SKM-1 treated with dmso at 0.1 percent for 144 hours (cell line): ENCODE results near the gene NRXN3.
A peak's percentile ranks its signal among the peaks of the same experiment; 100 is the strongest.

Experiments used
- DNase-seq: peaks from one replicate; lab custom pipeline; 2025; ENCODE audit not compliant: unreplicated experiment; lab: John Stamatoyannopoulos, UW

Gene NRXN3

DNA sequence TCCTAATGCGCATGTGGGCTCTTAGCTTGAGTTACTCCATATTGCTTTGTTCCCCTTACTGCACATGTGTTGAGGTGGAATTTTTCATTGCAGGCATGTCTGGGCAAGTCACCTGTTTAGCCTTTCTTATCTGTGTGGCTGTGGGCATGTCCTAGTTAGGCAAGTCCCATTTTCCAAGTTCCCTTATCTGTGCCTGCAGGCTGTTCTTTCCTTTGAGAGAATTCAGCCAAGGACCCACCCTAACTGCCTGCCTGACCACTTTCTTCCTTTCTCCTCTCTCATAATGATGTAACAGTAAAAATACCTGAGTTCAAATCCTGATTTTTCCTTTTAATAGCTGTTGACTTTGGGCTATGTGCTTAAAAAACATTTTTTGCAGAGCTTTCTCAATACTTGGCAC is 870.6 kb downstream of the NRXN3 start:
- DNase-seq: no peak

DNA sequence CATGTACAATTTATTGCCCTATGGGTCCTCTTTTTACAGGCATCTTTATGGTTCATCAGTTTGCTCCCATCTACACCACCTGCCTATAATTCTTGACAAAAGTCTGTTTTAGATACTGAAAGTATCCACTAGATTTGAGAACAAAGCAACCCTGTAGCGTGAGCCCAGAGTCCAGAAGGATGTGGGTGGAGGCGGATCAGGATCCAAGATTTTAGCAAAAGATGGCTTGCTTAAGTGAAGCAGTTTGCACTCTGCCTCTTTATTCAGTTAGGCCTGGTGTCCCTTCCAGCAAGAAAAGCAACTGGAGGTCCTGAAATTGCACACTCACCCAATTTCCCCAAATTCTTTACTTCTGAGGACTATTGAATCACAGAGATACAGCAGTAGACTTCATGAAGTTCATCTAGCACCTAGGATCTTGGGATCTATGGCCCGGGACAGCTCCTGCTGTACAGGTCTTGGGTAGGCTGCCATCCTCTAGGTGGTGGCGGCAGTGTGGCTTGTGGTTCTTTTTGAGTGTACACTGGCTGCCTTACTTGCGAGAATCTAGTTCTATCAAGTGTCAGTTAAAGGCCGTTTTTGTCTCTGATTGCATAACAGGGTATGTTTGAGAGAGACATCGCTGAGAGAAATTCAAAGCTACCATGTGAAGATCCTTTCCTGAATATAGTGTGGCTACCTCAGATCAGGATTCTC is 873.2 kb downstream of the NRXN3 start:
- DNase-seq: no peak

DNA sequence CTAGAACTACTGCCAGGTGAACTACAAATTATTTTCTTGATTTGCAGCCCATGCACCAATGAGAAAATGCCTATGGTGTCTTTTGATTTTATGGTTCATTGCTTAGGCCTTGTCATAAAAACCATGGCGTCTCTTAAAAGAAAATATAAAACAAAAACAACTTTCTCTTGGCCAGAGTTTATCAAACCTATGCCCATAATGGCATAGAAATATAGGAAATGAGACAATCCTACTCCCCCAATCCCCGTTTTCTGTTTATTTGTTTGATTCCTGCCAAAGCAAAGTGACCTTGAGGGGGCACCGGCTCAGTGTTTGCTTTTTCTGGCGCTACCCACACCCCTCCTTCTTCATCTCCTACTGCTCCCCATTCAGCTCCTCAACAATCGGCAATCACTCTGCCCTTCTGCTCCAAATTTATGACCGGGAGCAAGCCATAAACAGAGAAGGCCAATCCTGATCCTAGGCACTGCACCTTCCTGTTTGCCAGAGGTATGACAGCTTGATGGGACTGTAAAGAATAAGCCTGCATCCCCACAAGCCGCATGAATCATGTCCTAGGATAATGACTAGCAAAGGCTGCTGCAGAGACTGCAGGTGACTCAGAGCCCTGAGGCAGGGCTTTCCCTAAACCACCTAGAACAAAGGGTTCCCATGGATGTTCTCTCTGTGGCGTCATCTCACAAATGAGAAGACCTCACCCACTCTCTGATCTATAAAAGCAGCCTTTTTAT is 874.9 kb downstream of the NRXN3 start:
- DNase-seq: no peak

DNA sequence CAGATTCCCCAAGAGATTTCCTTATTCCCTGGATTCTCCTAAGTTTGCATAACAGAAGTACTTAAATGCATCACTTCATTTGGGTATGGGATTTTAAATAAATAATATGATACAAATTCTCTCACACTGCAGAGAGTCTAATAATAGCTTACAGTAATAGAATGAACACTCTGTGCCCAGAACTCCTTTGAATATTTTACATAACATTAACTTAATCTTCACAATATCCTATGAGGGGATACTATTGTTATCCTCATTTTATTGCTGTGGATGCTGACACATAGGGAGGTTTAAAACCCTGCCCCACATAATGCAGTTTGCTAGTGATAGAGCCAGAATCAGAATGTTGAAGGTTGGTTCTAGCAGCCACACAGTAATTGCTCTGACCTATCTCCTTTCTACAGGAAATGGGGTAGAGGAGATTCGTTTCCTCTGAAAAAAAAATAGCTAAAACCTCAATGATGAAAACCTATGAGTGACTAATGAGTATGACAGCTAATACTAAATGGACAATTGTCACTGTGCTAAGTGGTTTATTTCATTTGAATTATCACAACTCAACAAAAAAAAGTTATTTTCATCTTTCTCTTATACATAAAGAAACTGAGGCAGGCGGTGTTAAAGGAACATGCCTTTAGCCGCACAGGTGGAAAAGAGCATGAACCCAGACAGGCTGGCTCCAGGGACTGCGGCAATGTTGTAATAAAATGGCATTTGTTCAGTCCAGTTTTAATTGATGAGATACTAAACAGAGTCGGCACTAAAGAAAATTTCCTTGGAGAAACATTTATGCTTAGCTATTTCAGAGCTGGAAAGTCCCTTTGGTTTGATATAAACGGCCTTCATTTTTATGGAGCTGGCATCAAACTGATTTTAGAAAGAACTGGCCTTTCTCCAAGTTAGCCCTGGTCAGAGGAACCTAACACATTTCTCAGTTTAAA is 880.9 kb downstream of the NRXN3 start:
- DNase-seq: no peak

GRCh38 chr14:79051742-79052141 is 881.6 kb downstream of the NRXN3 start:
- no peak for DNase-seq

DNA sequence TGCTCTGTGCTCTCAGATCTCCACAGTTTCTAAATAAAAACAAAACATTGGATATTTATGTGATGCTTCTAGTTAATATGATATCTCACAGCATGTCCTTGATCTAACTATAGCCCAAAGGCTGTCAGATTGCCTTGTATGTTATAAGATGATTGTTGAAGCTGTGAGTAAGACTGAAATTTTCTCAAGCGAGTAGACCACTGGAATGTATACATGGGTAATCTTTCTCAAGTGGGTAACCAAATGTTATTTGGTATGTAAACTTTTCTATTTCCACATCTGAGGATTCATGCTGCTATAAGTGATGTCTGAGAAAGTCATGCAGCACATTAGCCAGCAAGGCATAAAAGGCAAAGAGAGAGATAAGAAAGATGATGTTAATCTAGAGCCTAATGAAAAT is 886.7 kb downstream of the NRXN3 start:
- no peak for DNase-seq

DNA sequence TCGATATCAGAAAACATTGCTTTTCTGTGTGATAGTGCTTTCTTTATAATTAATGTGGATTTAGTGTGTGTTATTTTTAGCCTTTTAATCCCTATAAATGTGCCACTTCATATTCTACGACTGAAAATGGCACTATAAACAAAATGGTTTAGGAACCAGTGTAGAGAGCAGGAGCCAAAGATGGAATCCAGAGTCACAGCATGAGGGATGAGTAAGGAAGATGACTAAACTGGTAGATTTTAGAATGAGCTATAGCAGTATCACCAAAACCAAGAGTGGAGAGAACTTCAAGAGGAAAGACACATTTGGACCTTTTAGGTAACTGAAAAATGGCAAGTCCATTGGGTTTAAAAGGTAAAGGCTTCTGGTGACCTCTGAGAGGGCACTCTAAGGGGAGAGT is 887.2 kb downstream of the NRXN3 start:
- DNase-seq: no peak

- no peak for DNase-seq
Measured at GRCh38 chr14:79062226-79062625, 892.1 kb downstream of the NRXN3 start.

DNA sequence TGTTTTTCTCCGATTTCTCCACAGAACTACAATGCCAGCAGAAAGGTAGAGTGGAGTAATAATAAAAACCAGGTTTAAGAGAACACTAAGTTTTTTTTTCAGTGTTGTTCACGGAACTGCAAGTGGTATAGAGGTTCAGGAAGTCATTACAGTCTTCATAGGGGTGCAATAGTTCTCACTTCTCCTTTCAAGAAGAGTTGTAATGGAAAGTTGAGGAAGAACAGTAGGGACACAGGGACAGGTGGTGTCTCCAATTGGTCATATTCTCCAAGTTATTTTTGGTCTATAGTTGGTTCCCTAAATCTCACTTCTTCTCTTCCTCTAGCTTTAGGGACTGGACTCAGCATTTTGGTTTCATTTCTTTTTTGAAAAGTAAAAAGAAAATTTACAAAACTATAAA is 894.0 kb downstream of the NRXN3 start:
- peak; percentile 17 for DNase-seq

- no peak for DNase-seq
Measured at GRCh38 chr14:79074510-79074909, 904.3 kb downstream of the NRXN3 start.

DNA sequence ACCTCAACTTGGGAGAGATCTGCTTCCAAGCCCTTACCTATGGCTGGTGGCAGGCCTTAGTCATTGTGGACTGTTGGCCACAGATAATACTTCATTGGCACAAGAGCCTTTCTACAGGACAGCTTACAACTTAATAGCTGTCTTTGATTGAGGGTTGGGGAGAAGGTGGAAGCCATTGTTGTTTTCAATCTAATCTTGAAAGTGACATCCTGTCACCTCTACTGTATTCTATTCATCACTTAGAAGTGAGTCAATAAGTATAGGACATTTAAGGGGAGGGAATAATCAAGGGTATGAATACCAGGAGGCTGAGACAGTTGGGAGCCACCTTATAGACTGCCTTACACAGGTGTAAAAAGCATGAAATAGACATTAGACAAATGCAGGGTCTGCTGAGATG is 906.3 kb downstream of the NRXN3 start:
- DNase-seq: no peak

DNA sequence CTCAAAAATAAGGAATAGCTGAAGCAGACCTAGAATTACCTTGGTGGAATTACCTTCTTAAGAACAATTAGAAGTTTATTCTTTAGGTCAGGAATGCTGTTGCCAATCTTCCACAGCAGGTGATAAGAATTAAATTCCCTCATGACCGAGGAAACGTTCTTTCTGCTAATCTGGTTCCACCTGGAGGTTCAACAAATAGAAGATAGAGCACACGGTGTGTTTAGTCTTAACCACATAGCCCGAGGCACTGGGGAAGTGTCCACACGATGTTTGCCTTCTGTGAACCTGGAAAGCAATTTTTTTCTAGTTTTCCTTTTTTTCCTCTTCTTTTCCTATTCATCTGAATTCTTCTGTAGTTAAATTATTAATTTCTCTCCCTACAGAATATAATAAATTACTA is 906.9 kb downstream of the NRXN3 start:
- DNase-seq: no peak

DNA sequence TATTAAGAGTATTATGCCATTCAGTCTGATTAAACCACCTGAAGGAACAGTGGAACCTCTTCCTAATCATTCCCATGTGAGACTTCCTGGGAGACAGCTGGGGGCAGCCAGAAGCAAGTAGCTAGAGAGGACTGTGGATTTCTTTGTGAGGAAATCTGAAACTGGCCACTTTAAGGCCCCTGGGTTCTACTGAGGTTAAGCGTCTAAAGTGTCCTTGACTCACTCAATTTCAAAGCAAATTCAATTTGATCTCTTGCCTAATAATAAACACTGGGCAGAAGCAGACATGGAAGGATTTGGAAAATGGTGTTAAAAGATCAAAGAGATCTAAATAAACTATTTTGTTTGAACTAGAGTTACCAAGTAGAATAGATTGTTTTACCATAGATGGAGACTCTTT is 909.9 kb downstream of the NRXN3 start:
- no peak for DNase-seq

- DNase-seq: no peak
Measured at GRCh38 chr14:79082883-79083282, 912.7 kb downstream of the NRXN3 start.

DNA sequence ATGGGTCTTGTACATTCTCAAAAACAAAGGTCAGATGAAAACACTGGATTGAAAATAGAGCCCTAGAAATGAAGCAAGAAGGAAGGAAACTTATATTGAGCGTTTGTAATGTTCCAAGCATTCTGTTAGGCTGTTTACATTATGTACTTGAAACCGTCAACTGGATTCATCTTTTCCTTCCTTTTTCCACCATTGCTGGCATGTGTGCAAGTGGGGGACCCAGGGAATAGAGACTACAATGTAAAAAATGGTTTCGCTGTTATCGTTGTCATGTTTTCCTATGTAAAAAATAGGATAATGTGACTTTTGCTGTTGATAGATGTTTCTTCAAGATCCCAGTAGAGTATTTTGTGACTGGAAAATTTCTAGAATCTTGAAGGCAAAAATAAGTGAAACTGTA is 913.2 kb downstream of the NRXN3 start:
- no peak for DNase-seq

- DNase-seq: no peak
Measured at GRCh38 chr14:79084861-79085260, 914.7 kb downstream of the NRXN3 start.

- no peak for DNase-seq
Measured at GRCh38 chr14:79089576-79089975, 919.4 kb downstream of the NRXN3 start.

- no peak for DNase-seq
Measured at GRCh38 chr14:79090641-79091180, 920.5 kb downstream of the NRXN3 start.

DNA sequence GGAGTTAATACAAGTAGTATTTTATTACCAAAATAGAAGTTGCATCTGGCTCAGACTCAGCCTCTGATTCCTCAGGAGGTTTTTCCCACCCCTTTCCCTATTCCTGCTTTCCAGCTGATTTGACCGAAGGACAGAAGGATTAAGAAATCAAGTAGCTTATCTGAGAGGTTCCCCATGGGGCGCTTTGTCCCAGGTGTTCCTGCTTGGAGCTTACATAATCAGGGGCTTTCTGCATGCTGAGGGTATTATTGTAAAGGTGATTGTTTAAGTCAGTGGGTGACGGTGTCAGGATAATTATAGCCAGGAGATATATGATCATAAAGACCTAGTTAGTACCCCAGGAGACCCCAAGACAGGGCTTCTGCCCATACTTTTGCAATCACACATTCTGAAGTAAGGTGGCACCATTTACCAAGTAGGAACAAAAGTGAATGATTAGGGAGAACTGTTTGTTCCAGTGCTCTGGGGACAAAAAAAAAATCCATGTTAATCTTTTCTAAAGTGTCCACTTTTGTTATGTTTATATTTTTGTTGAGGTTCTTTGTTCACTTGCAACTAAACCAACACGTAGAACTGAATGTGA is 921.3 kb downstream of the NRXN3 start:
- DNase-seq: no peak

DNA sequence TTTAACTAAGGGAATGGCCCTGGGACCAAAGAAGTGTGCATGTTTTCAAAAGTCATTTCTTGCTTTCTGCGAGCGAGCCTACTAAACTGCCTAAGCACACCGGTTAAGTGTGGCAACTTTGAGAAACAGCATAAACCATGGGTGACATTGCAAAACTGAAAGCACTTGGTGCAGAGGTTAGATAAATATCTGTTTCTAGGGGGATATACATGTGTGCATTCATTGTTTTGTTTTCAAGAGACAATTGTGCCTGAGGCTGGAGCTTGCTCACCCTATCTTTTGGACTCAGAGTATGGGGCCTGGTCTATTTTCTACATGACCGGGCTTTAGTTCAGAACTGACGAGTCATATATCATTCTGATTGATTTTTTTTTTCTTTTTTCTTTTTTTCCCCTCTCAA is 923.4 kb downstream of the NRXN3 start:
- no peak for DNase-seq

- no peak for DNase-seq
Measured at GRCh38 chr14:79094951-79095350, 924.8 kb downstream of the NRXN3 start.
